HCT116 (cell line): Measurements from ENCODE around the gene GPR173. TPM values are rescaled to one million over a fixed set of nuclear protein-coding genes. Genes with fewer than 3 reads are reported as not detected.

Source experiments
- ATAC-seq: fragments of 200-7000 bp; cut with Tn5 transposase; 2 replicates; pipeline ENCODE4 v1.9.1; 2020; ENCODE audit warnings: mild to moderate bottlenecking, moderate library complexity
- BruUV-seq: library from RNA; stranded (reverse); fragments of 400-500 nt; replicated peaks from 2 replicates; lab custom pipeline; 2021; lab: Mats Ljungman, UMichigan
- CTCF ChIA-PET: fragments of 300-600 bp; sonication (Branson Sonifier 250); formaldehyde crosslinking; loops from one replicate; lab custom pipeline; 2021; ENCODE audit warnings: antibody characterized with exemption; lab: Charles Lee
- POLR2A ChIA-PET: fragments of 300-600, 350-600 bp; sonication (Branson Sonifier 250); formaldehyde crosslinking; loops from one replicate; lab custom pipeline; 2021; ENCODE audit warnings: antibody characterized with exemption; lab: Charles Lee
- RAD21 ChIA-PET, 2 experiments: fragments of 300-600 bp; sonication (Branson Sonifier 250); formaldehyde crosslinking; loops; one replicate each; lab custom pipeline; 2023; ENCODE audit warnings: low total read pairs in 2 of 2; ENCODE audit not compliant: uncharacterized antibody in 2 of 2, unreplicated experiment in 2 of 2, low non-redundant PET in 1 of 2; lab: Charles Lee
- DNase-seq: peaks from one replicate; pipeline ENCODE4 v3.0.0-alpha.2; 2010; ENCODE audit warnings: low read depth, low spot score
- H2AFZ ChIP-seq: fragments of 200-600 bp; shearing (Covaris generic), sonication (generic); 2 replicates; pipeline ENCODE4 v1.6.1; 2017; ENCODE audit warnings: low read depth, mixed run types, mixed read lengths, antibody characterized with exemption, low read length; ENCODE audit not compliant: poor library complexity, severe bottlenecking
- H3K27ac ChIP-seq: 2 replicates; pipeline ENCODE4 v1.5.1; 2012; ENCODE audit warnings: low read depth, low read length
- H3K27me3 ChIP-seq: fragments of 200-600 bp; sonication (generic); 2 replicates; pipeline ENCODE4 v1.6.1; 2016; ENCODE audit warnings: mixed run types, low read length, mixed read lengths; ENCODE audit not compliant: insufficient read depth
- H3K36me3 ChIP-seq, 2 experiments: fragments of 200-500 bp in 1 of 2; fragments of 200-600 bp in 1 of 2; sonication (Bioruptor generic) in 1 of 2; sonication (generic) in 1 of 2; 2 replicates each; pipeline versions ENCODE4 v1.5.1 to v1.6.1; 2014 to 2016; ENCODE audit warnings: low read length in 2 of 2, inconsistent platforms in 1 of 2, mixed read lengths in 1 of 2, mixed run types in 1 of 2; ENCODE audit not compliant: insufficient read depth in 2 of 2, control insufficient read depth in 1 of 2
- H3K4me1 ChIP-seq, 2 experiments: fragments of 200-600 bp in 1 of 2; sonication (generic) in 1 of 2; 2 replicates each; pipeline versions ENCODE4 v1.5.1 to v1.6.1; 2012 to 2017; ENCODE audit warnings: low read length in 2 of 2, inconsistent platforms in 1 of 2, mild to moderate bottlenecking in 1 of 2, mixed read lengths in 1 of 2, mixed run types in 1 of 2, moderate library complexity in 1 of 2; ENCODE audit not compliant: insufficient read depth in 2 of 2, control insufficient read depth in 1 of 2
- H3K4me2 ChIP-seq: fragments of 200-600 bp; sonication (generic); 2 replicates; pipeline ENCODE4 v1.6.1; 2017; ENCODE audit warnings: mixed run types, low read length, mixed read lengths
- H3K4me3 ChIP-seq, 2 experiments: fragments of 200-600 bp in 1 of 2; sonication (generic) in 1 of 2; replicated peaks in 1 of 2; 2 replicates each; pipeline ENCODE4 v1.5.1; 2011 to 2016; ENCODE audit warnings: low read length in 2 of 2, control low read depth in 1 of 2, low read depth in 1 of 2, mild to moderate bottlenecking in 1 of 2, mixed read lengths in 1 of 2, mixed run types in 1 of 2
- H3K79me2 ChIP-seq: fragments of 200-600 bp; sonication (generic); 2 replicates; pipeline ENCODE4 v1.6.1; 2017; ENCODE audit warnings: mild to moderate bottlenecking, mixed run types, low read length, moderate library complexity, mixed read lengths; ENCODE audit not compliant: insufficient read depth
- H3K9ac ChIP-seq: fragments of 200-600 bp; sonication (generic); 2 replicates; pipeline ENCODE4 v1.6.1; 2016; ENCODE audit warnings: low read length, mixed read lengths
- H3K9me2 ChIP-seq: fragments of 200-600 bp; sonication (generic), shearing (Covaris generic); 2 replicates; pipeline ENCODE4 v1.6.1; 2017; ENCODE audit warnings: mixed run types, mild to moderate bottlenecking, moderate library complexity; ENCODE audit not compliant: insufficient read depth
- H3K9me3 ChIP-seq, 2 experiments: fragments of 200-500 bp in 1 of 2; fragments of 200-600 bp in 1 of 2; sonication (Bioruptor generic) in 1 of 2; sonication (generic) in 1 of 2; 2 replicates each; pipeline ENCODE4 v1.6.1; 2014 to 2017; ENCODE audit warnings: low read length in 2 of 2, mixed read lengths in 2 of 2, inconsistent platforms in 1 of 2, low read depth in 1 of 2, mild to moderate bottlenecking in 1 of 2, mixed run types in 1 of 2, moderate library complexity in 1 of 2; ENCODE audit not compliant: control insufficient read depth in 1 of 2, insufficient read depth in 1 of 2
- H4K20me1 ChIP-seq: fragments of 200-600 bp; sonication (generic), shearing (Covaris generic); 2 replicates; pipeline ENCODE4 v1.6.1; 2017; ENCODE audit warnings: mixed run types, mild to moderate bottlenecking, moderate library complexity; ENCODE audit not compliant: insufficient read depth
- CEBPB ChIP-seq: IDR thresholded peaks from 2 replicates; pipeline ENCODE4 v1.6.1; 2012; ENCODE audit warnings: low read depth
- EGR1 ChIP-seq: IDR thresholded peaks from 2 replicates; pipeline ENCODE4 v1.6.1; 2012; ENCODE audit warnings: low read depth
- ELF1 ChIP-seq: IDR thresholded peaks from 2 replicates; pipeline ENCODE4 v1.6.1; 2012; ENCODE audit warnings: low read depth, borderline replicate concordance
- EZH2 ChIP-seq: fragments of 200-600 bp; sonication (generic); IDR thresholded peaks from 2 replicates; pipeline ENCODE4 v1.6.1; 2017; ENCODE audit warnings: antibody characterized with exemption, mixed run types
- EZH2phosphoT487 ChIP-seq: fragments of 200-600 bp; IDR thresholded peaks from 2 replicates; pipeline ENCODE4 v1.6.1; 2018; ENCODE audit warnings: antibody characterized with exemption, borderline replicate concordance
- FOSL1 ChIP-seq: IDR thresholded peaks from 2 replicates; pipeline ENCODE4 v1.6.1; 2012; ENCODE audit warnings: low read depth
- JUND ChIP-seq: IDR thresholded peaks from 2 replicates; pipeline ENCODE4 v1.6.1; 2012
- RAD21 ChIP-seq: IDR thresholded peaks from 2 replicates; pipeline ENCODE4 v1.6.1; 2012; ENCODE audit warnings: low read depth, mild to moderate bottlenecking
- SIN3A ChIP-seq: IDR thresholded peaks from 2 replicates; pipeline ENCODE4 v1.6.1; 2012; ENCODE audit warnings: low read depth
- SP1 ChIP-seq: IDR thresholded peaks from 2 replicates; pipeline ENCODE4 v1.6.1; 2012; ENCODE audit warnings: low read depth
- TCF7L2 ChIP-seq: IDR thresholded peaks from 2 replicates; pipeline ENCODE4 v1.7.0; 2011; ENCODE audit warnings: borderline replicate concordance, inconsistent platforms; ENCODE audit not compliant: insufficient read depth, insufficient read length; ENCODE audit errors: extremely low read depth
- YY1 ChIP-seq: IDR thresholded peaks from 2 replicates; pipeline ENCODE4 v1.6.1; 2011; ENCODE audit warnings: low read length, low read depth, moderate library complexity, mild to moderate bottlenecking; ENCODE audit not compliant: insufficient replicate concordance; ENCODE audit errors: extremely low read depth
- ZFX ChIP-seq: fragments of 450-650 bp; IDR thresholded peaks from 2 replicates; pipeline ENCODE4 v1.6.1; 2017
- ZNF274 ChIP-seq: fragments of 200-500 bp; sonication (Bioruptor generic); IDR thresholded peaks from 2 replicates; pipeline ENCODE4 v1.6.1; 2014; ENCODE audit warnings: mild to moderate bottlenecking, low read depth, low read length, inconsistent platforms
- intact Hi-C: fragments of 100-400 bp; cut with micrococcal nuclease; formaldehyde crosslinking; loops from 2 replicates; pipeline ENCODE4 v1.10.0; 2022
- total RNA-seq: library from RNA; stranded (reverse); gene quantifications from one replicate; pipeline ENCODE4 v1.2.1, GENCODE V29; 2021; ENCODE audit not compliant: unreplicated experiment
- TF ChIP-seq, protein P1 (sequence below): IDR thresholded peaks from 2 replicates; pipeline ENCODE4 v1.6.1; 2011; ENCODE audit warnings: mild to moderate bottlenecking, low read length, moderate library complexity; ENCODE audit not compliant: insufficient replicate concordance; ENCODE audit errors: extremely low read depth
- TF ChIP-seq, protein P2 (sequence below): IDR thresholded peaks from 2 replicates; pipeline ENCODE4 v1.6.1; 2012

GPR173 gene
- total RNA-seq, 1 experiment from 2014 or later: 3.4 TPM

DNA sequence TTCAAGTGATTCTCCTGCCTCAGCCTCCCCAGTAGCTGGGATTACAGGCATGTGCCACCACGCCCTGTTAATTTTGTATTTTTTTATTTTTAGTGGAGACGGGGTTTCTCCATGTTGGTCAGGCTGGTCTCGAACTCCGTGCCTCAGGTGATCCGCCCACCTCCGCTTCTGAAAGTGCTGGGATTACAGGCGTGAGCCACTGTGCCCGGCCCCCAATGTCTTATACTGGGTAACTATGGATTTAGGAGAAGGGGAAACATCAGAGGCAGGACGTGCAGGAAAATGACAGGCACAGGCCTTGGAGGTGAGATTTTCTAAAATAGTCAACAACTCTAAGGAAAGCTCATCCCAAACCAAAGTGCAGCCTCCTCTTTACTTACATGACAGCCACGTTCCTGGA is 22.5 kb downstream of the GPR173 start:
- H3K4me3 ChIP-seq: peak overlapping the region in 1 of 2 experiments; percentile 60; a peak in 1 of 4 replicates
- H3K4me1 ChIP-seq: peaks cover 4 to 26% of the 10 kb centered on the region in 2 experiments; a peak in 3 of 4 replicates
- H3K36me3 ChIP-seq: no peaks in the 10 kb centered on the region
- DNase-seq (no peak), ATAC-seq (no peak)
- no peak overlapping the region for H2AFZ ChIP-seq
- no peaks in the 10 kb centered on the region for H3K27me3 ChIP-seq
- H3K9me3 ChIP-seq: no peaks in the 10 kb centered on the region
- no TSS peak for BruUV-seq
- H3K4me2 ChIP-seq: peak overlapping the region; percentile 95
- H3K27ac ChIP-seq: no peak overlapping the region
- POLR2A ChIA-PET: no interaction called here
- intact Hi-C loops: loop anchor here (1.0 kb wide), 2 partner anchors 18 to 22 kb away; no protein-coding TSS in a partner anchor
- TF ChIP-seq EZH2phosphoT487 (no peak), FOSL1 (no peak), RAD21 (no peak), EGR1 (no peak), JUND (no peak), ZNF274 (no peak), TCF7L2 (no peak), YY1 (no peak), CEBPB (no peak), EZH2 (no peak), ZFX (no peak), SIN3A (no peak), SP1 (no peak), ELF1 (no peak)
- TF ChIP-seq, protein P1, sequence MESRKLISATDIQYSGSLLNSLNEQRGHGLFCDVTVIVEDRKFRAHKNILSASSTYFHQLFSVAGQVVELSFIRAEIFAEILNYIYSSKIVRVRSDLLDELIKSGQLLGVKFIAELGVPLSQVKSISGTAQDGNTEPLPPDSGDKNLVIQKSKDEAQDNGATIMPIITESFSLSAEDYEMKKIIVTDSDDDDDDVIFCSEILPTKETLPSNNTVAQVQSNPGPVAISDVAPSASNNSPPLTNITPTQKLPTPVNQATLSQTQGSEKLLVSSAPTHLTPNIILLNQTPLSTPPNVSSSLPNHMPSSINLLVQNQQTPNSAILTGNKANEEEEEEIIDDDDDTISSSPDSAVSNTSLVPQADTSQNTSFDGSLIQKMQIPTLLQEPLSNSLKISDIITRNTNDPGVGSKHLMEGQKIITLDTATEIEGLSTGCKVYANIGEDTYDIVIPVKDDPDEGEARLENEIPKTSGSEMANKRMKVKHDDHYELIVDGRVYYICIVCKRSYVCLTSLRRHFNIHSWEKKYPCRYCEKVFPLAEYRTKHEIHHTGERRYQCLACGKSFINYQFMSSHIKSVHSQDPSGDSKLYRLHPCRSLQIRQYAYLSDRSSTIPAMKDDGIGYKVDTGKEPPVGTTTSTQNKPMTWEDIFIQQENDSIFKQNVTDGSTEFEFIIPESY: no peak
- TF ChIP-seq, protein P2, sequence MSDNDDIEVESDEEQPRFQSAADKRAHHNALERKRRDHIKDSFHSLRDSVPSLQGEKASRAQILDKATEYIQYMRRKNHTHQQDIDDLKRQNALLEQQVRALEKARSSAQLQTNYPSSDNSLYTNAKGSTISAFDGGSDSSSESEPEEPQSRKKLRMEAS: no peak
- TF ChIP-seq, all 23 proteins: peak for 0
- Histone ChIP-seq H3K9me2 (no peaks in the 10 kb centered on the region), H4K20me1 (no peaks in the 10 kb centered on the region), H3K9ac (no peak overlapping the region), H3K79me2 (no peaks in the 10 kb centered on the region)
- ChIA-PET RAD21 (no interaction called here), CTCF (no interaction called here)
